C4-2B (cell line): ENCODE measurements around the gene DGKB.

ENCODE experiments used
- H3K27ac ChIP-seq: fragments of 450-650 bp; 2 replicates; pipeline ENCODE4 v1.5.1; 2017
- CTCF ChIP-seq: fragments of 450-650 bp; conservative IDR thresholded peaks from 2 replicates; pipeline ENCODE4 v1.5.1; 2017; ENCODE audit warnings: mild to moderate bottlenecking
- ZFX ChIP-seq: fragments of 450-650 bp; IDR thresholded peaks from 2 replicates; pipeline ENCODE4 v1.6.1; 2017

The DGKB gene

GRCh38 chr7:14219125-14219524 is 683.4 kb downstream of the DGKB start:
- no peak for TF ChIP-seq ZFX
- TF ChIP-seq CTCF, result no peak
- no peak overlapping the region for H3K27ac ChIP-seq

DNA sequence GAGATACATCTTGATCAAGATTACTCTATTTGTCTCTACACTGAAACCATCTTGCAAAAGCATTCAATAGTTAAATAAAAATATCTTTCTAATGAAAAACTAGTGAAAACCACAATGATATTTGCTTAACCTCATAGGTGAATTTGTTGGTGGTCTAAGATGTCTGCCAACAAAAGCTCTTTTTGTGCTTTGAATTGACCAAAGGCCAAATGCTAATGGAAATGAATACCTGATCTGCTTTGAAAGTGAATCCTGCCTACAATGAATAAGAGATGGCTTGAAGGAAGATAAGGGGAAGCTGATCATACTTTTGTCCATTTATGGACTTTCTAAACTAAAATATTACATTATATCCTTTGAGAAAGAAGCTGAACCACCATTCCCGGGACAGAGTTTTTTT is 684.2 kb downstream of the DGKB start:
- no peak overlapping the region for H3K27ac ChIP-seq
- TF ChIP-seq ZFX (no peak), CTCF (no peak)

- TF ChIP-seq CTCF (no peak), ZFX (no peak)
- no peak overlapping the region for H3K27ac ChIP-seq
Observed at GRCh38 chr7:14209896-14210484, 692.6 kb downstream of the DGKB start.

DNA sequence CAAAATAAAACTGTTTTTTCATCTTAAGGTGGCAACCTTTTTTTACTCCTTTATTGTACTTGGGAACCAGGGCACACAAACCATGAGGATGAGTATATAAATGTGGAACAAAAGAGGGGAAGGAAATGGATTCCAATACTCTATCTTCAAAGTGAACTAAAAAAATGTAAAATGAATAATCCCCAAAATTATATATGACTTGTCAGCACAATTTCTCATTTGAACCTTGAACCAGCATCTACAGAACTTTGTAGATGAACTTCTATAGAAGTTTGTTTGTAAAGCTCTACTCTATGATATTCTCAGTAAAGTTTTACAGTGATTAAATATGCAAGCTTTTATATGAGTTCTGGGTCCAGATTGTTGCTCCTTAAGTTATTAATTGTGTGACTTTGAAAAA is 694.8 kb downstream of the DGKB start:
- H3K27ac ChIP-seq, result no peak overlapping the region
- TF ChIP-seq CTCF (no peak), ZFX (no peak)

- no peak overlapping the region for H3K27ac ChIP-seq
- TF ChIP-seq CTCF (no peak), ZFX (no peak)
Observed at GRCh38 chr7:14207138-14207537, 695.4 kb downstream of the DGKB start.

GRCh38 chr7:14206121-14206520 is 696.4 kb downstream of the DGKB start:
- TF ChIP-seq CTCF (no peak), ZFX (no peak)
- no peak overlapping the region for H3K27ac ChIP-seq

- no peak overlapping the region for H3K27ac ChIP-seq
- TF ChIP-seq CTCF (no peak), ZFX (no peak)
Observed at GRCh38 chr7:14201353-14201752, 701.2 kb downstream of the DGKB start.
